ENCODE measurements around the gene C6orf141. TPM values are rescaled to one million over a fixed set of nuclear protein-coding genes. Genes with fewer than 3 reads are reported as not detected.

The C6orf141 gene
- total and polyA plus RNA-seq, 7 donors = 0.28 to 1.5 (median 0.66) TPM; not detected in 1

- no peaks in the 10 kb centered on the region for H3K9me3 ChIP-seq
- no peak overlapping the region for H3K4me3 ChIP-seq
- H3K27ac ChIP-seq = no peak overlapping the region
- DNase-seq (no peak), ATAC-seq (no peak)
- no peaks in the 10 kb centered on the region for H3K4me1 ChIP-seq
- no peak for TF ChIP-seq CTCF (IDR thresholded peaks at IDR 0.05)
- no peaks in the 10 kb centered on the region for H3K27me3 ChIP-seq (ENCODE audit: insufficient read depth in 3 of 3, low read length in 2 of 3)
- no peaks in the 10 kb centered on the region for H3K36me3 ChIP-seq (ENCODE audit: insufficient read depth in 1 of 2, low read depth in 1 of 2)
- intact Hi-C loops (cut with DNase I) = no loop called here
Observed at GRCh38 chr6:49540614-49541013, 9.9 kb upstream of the C6orf141 start.

GRCh38 chr6:49541210-49541724 lies 9.2 kb upstream of the C6orf141 start:
- no peak for TF ChIP-seq CTCF (IDR thresholded peaks at IDR 0.05)
- ATAC-seq (no peak), DNase-seq (no peak)
- Histone ChIP-seq H3K27ac (no peak overlapping the region), H3K4me3 (no peak overlapping the region), H3K36me3 (ENCODE audit: insufficient read depth in 1 of 2, low read depth in 1 of 2) (no peaks in the 10 kb centered on the region), H3K27me3 (ENCODE audit: insufficient read depth in 3 of 3, low read length in 2 of 3) (no peaks in the 10 kb centered on the region), H3K9me3 (no peaks in the 10 kb centered on the region), H3K4me1 (no peaks in the 10 kb centered on the region)
- 45 to 61% (median 46%) methylated on average over 1 of the region's 1 CpG for WGBS, 3 donors
- intact Hi-C loops (cut with DNase I) = no loop called here

GRCh38 chr6:49541936-49542335 lies 8.5 kb upstream of the C6orf141 start:
- Histone ChIP-seq H3K36me3 (ENCODE audit: insufficient read depth in 1 of 2, low read depth in 1 of 2) (no peaks in the 10 kb centered on the region), H3K9me3 (no peaks in the 10 kb centered on the region), H3K4me1 (no peaks in the 10 kb centered on the region), H3K4me3 (no peak overlapping the region), H3K27ac (no peak overlapping the region), H3K27me3 (ENCODE audit: insufficient read depth in 3 of 3, low read length in 2 of 3) (no peaks in the 10 kb centered on the region)
- intact Hi-C loops (cut with DNase I) = no loop called here
- 51 to 55% (median 54%) methylated on average over 3 of the region's 3 CpGs for WGBS, 3 donors
- DNase-seq (no peak), ATAC-seq (no peak)
- TF ChIP-seq CTCF (IDR thresholded peaks at IDR 0.05) = no peak

GRCh38 chr6:49543087-49543858 lies 7.2 kb upstream of the C6orf141 start:
- Histone ChIP-seq H3K4me1 (no peaks in the 10 kb centered on the region), H3K27me3 (ENCODE audit: insufficient read depth in 3 of 3, low read length in 2 of 3) (no peaks in the 10 kb centered on the region), H3K9me3 (no peaks in the 10 kb centered on the region), H3K4me3 (no peak overlapping the region), H3K36me3 (ENCODE audit: insufficient read depth in 1 of 2, low read depth in 1 of 2) (no peaks in the 10 kb centered on the region), H3K27ac (no peak overlapping the region)
- no peak for TF ChIP-seq CTCF (IDR thresholded peaks at IDR 0.05)
- WGBS, 3 donors = 45 to 61% (median 52%) methylated on average over 7 of the region's 7 CpGs
- intact Hi-C loops (cut with DNase I) = no loop called here
- ATAC-seq (no peak), DNase-seq (no peak)

- Histone ChIP-seq H3K27ac (no peak overlapping the region), H3K27me3 (ENCODE audit: insufficient read depth in 3 of 3, low read length in 2 of 3) (peaks cover 0 to 21% (median 2%) of the 10 kb centered on the region in 3 donors), H3K4me1 (no peaks in the 10 kb centered on the region), H3K9me3 (no peaks in the 10 kb centered on the region), H3K36me3 (ENCODE audit: insufficient read depth in 1 of 2, low read depth in 1 of 2) (no peaks in the 10 kb centered on the region), H3K4me3 (no peak overlapping the region)
- WGBS, 3 donors = 82 to 83% (median 82%) methylated on average over 1 of the region's 1 CpG
- no peak for ATAC-seq
- no peak for DNase-seq
- intact Hi-C loops (cut with DNase I) = no loop called here
- no peak for TF ChIP-seq CTCF (IDR thresholded peaks at IDR 0.05)
Observed at GRCh38 chr6:49546331-49546730, 4.1 kb upstream of the C6orf141 start.

Data from psoas muscle (tissue), 8 donors.